Neural progenitor cell (in vitro differentiated cells): ENCODE measurements around the gene GPBAR1.

Source experiments
- EZH2 ChIP-seq: fragments of 200-600 bp; sonication (generic); IDR thresholded peaks from 2 replicates; pipeline ENCODE4 v1.6.1; 2017; ENCODE audit warnings: antibody characterized with exemption, mild to moderate bottlenecking, moderate library complexity
- EZH2phosphoT487 ChIP-seq: fragments of 200-600 bp; sonication (generic); IDR thresholded peaks from 2 replicates; pipeline ENCODE4 v1.6.1; 2017; ENCODE audit warnings: antibody characterized with exemption
- TF ChIP-seq, protein P1 (sequence below): fragments of 200-600 bp; sonication (generic); IDR thresholded peaks from 2 replicates; pipeline ENCODE4 v1.5.1; 2017; ENCODE audit warnings: antibody characterized with exemption, mild to moderate bottlenecking

DNA sequence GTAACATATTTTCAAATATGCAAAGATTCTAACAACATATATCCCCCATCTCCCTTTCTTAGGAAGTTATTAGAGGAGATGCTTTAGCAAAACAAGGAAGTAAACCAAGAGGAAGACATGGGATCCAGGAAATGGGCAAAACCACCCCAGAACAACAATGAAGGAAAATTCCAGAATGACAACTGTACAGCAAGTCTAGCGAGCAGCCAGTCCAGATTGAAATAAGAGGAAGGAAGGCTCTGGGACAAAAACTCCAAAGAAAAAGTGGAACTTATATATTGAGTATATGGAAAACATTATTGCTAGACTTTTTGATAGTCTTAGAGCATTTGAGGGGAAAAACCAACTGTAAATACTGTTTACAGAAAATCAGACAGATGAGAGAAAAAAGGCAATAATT lies 46.7 kb upstream of the GPBAR1 start:
- TF ChIP-seq, protein P1, sequence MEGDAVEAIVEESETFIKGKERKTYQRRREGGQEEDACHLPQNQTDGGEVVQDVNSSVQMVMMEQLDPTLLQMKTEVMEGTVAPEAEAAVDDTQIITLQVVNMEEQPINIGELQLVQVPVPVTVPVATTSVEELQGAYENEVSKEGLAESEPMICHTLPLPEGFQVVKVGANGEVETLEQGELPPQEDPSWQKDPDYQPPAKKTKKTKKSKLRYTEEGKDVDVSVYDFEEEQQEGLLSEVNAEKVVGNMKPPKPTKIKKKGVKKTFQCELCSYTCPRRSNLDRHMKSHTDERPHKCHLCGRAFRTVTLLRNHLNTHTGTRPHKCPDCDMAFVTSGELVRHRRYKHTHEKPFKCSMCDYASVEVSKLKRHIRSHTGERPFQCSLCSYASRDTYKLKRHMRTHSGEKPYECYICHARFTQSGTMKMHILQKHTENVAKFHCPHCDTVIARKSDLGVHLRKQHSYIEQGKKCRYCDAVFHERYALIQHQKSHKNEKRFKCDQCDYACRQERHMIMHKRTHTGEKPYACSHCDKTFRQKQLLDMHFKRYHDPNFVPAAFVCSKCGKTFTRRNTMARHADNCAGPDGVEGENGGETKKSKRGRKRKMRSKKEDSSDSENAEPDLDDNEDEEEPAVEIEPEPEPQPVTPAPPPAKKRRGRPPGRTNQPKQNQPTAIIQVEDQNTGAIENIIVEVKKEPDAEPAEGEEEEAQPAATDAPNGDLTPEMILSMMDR: no peak
- TF ChIP-seq EZH2 (no peak), EZH2phosphoT487 (no peak)
